GM20000 (cell line): ENCODE data around the gene C13orf46.

Experiments used
- DNase-seq: peaks from one replicate; pipeline ENCODE4 v3.0.0; 2012; ENCODE audit warnings: low spot score
- TF ChIP-seq, protein P1 (sequence below): IDR thresholded peaks from 2 replicates; pipeline ENCODE4 v1.5.1; 2012; ENCODE audit warnings: mild to moderate bottlenecking, control low read depth; ENCODE audit errors: extremely low read depth, missing control alignments

The C13orf46 gene

GRCh38 chr13:113953561-113953960 lies 20.3 kb downstream of the C13orf46 start:
- TF ChIP-seq, protein P1, sequence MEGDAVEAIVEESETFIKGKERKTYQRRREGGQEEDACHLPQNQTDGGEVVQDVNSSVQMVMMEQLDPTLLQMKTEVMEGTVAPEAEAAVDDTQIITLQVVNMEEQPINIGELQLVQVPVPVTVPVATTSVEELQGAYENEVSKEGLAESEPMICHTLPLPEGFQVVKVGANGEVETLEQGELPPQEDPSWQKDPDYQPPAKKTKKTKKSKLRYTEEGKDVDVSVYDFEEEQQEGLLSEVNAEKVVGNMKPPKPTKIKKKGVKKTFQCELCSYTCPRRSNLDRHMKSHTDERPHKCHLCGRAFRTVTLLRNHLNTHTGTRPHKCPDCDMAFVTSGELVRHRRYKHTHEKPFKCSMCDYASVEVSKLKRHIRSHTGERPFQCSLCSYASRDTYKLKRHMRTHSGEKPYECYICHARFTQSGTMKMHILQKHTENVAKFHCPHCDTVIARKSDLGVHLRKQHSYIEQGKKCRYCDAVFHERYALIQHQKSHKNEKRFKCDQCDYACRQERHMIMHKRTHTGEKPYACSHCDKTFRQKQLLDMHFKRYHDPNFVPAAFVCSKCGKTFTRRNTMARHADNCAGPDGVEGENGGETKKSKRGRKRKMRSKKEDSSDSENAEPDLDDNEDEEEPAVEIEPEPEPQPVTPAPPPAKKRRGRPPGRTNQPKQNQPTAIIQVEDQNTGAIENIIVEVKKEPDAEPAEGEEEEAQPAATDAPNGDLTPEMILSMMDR: no peak

DNA sequence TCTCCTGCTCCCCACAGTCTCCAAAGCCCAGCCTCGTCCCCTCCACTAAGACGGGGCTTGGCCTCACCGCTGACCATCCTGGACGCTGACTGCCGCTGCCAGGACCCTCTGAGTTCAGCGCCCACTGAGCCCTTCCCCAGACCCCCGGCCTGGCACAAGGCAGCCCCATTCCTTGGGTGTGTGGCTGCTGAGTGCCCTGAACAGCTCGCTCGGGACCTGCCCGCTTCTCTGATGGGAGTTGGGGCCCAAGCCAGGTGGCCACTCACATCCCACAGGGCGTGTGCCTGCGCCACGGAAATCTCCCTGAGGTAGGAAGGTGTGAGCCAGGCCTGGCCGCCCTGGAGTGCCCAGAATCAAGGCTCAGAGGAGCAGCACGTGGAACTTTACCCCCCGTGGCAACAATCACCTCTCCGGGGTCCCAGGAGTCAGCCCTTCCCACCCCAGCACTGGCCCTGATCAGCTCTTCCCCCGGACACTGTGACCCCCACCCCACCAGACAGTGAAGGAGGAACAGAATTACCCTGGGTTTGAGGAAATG lies 20.8 kb downstream of the C13orf46 start:
- DNase-seq: no peak
- TF ChIP-seq, protein P1: no peak

More at GRCh38 chr13:113953561-113953960, 20.3 kb downstream of the C13orf46 start:
- DNase-seq: no peak

DNA sequence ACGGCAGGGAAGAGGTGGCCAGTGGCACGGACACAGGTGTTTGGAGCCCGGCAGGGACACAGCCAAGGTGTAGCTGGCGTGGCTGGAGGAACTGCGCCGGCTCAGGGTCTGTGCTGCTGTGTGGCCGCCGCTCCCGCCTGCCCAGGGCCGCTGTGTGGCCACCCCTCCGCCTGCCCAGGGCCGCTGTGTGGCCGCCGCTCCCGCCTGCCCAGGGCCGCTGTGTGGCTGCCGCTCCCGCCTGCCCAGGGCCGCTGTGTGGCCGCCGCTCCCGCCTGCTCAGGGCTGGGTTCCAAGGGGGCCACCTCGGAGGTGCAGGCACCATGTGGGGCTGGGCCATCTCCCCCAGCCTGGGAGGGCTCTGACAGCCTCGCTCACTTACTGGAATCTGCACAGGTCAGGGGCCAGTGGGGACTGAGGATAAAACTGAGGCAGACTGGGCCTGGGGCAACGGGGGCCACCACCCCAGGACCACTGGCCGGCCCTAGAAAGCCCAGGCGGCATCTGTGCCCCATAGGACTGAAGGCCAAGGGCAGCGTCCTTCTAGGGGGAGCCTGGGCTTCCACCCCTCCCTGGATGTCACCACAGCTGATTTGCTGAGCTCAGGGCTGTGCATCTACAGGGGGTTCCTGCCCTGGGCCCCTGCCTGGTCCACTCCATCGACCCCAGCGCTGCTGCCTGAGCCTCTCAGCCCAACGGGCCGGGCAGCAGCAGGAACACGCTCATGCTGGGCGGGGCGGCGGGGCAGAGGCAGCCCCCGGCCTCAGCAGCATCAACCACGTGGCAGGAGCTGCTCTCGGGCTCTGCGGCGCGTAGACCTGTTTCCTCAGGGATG lies 21.5 kb downstream of the C13orf46 start:
- TF ChIP-seq, protein P1: no peak
- DNase-seq: no peak

- DNase-seq: peak; percentile 93
- TF ChIP-seq, protein P1: peak; percentile 66
Observed at GRCh38 chr13:113951246-113951999, 22.5 kb downstream of the C13orf46 start.

- no peak for DNase-seq
- TF ChIP-seq, protein P1: no peak
Observed at GRCh38 chr13:113950451-113951245, 23.2 kb downstream of the C13orf46 start.

DNA sequence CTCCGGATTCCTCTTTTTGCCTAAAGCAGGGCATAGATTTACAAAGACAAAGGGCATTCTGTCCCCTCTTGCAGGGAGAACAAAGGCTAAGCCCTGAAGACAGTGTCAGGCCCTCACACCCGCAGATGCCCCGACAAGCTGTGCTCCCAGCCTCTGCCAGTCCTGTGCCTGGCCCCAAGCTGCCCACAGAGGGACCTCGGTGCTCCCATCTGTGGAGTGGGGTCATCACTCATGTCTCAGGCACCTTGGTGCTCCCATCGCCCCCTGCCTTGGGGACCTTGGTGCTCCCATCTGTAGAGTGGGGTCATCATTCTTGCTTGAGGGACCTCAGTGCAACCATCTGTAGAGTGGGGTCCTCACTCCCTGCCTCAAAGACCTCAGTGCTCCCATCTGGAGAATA lies 24.3 kb downstream of the C13orf46 start:
- DNase-seq: no peak
- TF ChIP-seq, protein P1: no peak
